ENCODE measurements around the gene OR2V2. TPM values are rescaled to one million over a fixed set of nuclear protein-coding genes. Genes with fewer than 3 reads are reported as not detected.
"Not testable (repeated sequence)": the region's sequence is repeated elsewhere in the genome, so short reads cannot be mapped to it uniquely, and the experiment has no call there.

The OR2V2 gene, protein sequence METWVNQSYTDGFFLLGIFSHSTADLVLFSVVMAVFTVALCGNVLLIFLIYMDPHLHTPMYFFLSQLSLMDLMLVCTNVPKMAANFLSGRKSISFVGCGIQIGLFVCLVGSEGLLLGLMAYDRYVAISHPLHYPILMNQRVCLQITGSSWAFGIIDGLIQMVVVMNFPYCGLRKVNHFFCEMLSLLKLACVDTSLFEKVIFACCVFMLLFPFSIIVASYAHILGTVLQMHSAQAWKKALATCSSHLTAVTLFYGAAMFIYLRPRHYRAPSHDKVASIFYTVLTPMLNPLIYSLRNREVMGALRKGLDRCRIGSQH
- not detected for polyA plus RNA-seq (2013)

DNA sequence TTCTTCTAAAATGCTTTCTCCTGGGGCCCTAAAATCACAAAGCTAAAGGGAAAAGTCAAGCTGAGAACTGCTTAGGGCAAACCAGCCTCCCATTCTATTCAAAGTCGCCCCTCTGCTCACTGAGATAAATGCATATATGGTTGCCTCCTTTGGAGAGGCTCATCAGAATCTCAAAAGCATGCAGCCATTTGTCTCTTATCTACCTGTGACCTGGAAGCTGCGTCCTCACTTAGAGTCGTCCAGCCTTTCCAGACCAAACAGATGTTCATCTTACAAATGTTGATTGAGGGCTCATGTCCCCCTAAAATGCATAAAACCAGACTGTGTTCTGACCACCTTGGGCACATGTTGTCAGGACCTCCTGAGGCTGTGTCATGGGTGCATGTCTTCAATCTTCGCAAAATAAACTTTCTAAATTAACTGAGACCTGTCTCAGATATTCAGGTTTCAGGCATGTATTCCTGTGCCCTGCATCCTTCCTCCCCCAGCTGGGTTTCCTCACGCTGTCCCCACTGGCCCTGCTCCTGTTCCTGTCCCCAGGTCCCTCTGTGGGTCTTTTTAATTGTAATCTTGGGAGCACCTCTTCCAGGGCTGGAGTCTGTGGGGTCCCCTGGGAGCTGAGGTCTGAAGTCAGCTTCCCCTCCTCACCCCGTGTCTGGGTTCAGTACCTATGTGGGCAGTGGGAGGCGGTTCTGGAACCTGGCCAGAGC is at the start of gene OR2V2:
OR2V2 (plus strand) TSS at position 660 of the 710 bp plus-strand sequence. CDS start 7,357 bp downstream, outside the sequence.
- whole genome bisulfite sequencing (ENCODE audit: insufficient coverage) = 41% methylated on average over 3 of the region's 7 CpGs
- H3K27ac ChIP-seq (ENCODE audit: insufficient read depth in 1 of 2, low read depth in 1 of 2, low read length in 2 of 2, poor library complexity in 1 of 2, severe bottlenecking in 2 of 2); DNase-seq; H3K4me3 ChIP-seq (ENCODE audit: control insufficient read depth in 1 of 7, extremely low read depth in 1 of 7, insufficient read depth in 4 of 7, low read depth in 2 of 7, low read length in 6 of 7); POLR2A ChIA-PET; H3K4me1 ChIP-seq (ENCODE audit: control extremely low read depth in 1 of 4, control insufficient read depth in 4 of 4, insufficient read depth in 4 of 4, low read length in 3 of 4); H3K36me3 ChIP-seq (ENCODE audit: control insufficient read depth in 4 of 4, insufficient read depth in 4 of 4, low read length in 3 of 4): not testable (repeated sequence)
- Histone ChIP-seq H3K9me3 (ENCODE audit: control extremely low read depth in 1 of 5, control insufficient read depth in 4 of 5, insufficient read depth in 2 of 5, low read depth in 1 of 5, low read length in 4 of 5) (peaks cover 1 to 11% (median 3%) of the 10 kb centered on the region in 5 experiments), H3K27me3 (replicated peaks in 2 of 5; ENCODE audit: control insufficient read depth in 4 of 5, insufficient read depth in 5 of 5, low read length in 4 of 5) (peaks cover 2 to 18% (median 4%) of the 10 kb centered on the region in 5 experiments)
- CTCF ChIA-PET = interaction anchor here (2.0 kb wide), 1 partner anchor 11 kb away, joined by 5 read pairs; no protein-coding TSS in a partner anchor

DNA sequence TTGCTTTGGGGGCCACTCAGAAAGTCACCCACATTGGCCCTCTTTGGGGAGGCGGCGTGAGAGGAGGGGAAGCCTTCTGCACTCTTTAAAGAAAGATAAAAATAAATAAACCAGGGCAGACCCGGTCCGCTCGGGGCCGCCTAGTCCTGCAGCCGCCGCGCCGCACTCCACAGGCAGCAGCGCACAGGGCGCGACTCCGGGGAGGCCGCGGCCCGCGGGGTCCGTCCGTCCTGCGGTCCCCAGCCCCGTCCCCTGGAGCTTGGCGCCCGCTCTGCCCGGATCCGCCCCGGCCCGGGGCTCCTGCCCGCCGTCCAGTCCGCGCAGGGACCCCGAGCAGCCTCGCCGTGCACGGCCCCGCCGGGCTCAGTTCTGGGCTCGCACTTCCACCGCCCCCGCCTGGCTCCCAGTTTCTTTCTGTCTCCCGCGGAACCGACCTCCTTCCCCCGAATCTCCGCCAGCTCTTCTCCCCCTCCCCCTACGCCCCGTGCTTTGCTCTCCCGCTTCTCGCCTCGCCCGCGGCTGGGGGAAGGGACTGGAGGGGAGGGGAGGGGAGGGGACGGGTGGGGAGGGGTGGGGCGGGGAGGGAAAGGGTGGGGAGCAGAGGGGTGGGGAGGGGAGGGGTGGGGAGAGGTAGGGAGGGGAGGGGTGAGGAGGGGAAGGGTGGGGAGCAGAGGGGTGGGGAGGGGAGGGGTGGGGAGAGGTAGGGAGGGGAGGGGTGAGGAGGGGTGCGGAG is 49.5 kb upstream of the OR2V2 start:
- WGBS (ENCODE audit: insufficient coverage) = no CpG with 5 or more reads among the region's 56 CpGs
- POLR2A ChIA-PET = not testable (repeated sequence)

DNA sequence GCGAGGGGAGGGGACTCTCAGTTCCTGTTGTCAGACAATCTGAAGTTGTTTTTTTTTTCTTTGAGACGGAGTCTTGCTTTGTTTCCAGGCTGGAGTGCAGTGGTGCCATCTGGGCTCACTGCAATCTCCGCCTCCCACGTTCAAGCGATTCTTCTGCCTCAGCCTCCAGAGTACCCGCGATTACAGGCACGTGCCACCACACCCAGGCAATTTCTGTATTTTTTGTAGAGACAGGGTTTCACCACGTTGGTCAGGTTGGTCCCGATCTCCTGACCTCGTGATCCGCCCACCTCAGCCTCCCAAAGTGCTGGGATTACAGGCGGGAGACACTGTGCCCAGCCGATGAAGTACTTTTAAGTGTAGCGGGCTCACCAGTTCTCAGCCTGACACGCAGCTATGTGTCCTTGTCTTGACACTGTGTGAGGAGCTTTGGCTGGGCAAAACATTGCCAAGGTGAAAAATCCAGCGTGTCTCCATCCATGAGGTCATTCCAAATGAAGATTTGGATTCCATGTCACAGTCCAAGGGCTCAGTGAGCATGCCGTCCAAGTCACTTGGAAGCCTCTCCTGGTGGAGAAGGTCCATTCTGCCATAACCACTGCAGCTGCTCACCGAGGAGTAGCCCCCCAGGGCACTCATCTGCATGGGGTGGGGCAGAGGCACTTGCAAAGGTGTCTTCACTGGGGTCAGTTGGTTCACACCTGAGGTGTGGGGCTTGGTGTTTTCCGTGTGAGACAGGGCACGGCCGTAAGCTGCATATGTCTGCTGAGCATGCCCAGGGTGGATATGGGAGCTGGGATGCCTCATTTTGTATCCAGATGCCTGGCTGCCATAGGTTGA is 48.4 kb upstream of the OR2V2 start:
- Histone ChIP-seq H3K4me3 (ENCODE audit: control insufficient read depth in 1 of 7, extremely low read depth in 1 of 7, insufficient read depth in 4 of 7, low read depth in 2 of 7, low read length in 6 of 7) (no peak overlapping the region), H3K36me3 (ENCODE audit: control insufficient read depth in 4 of 4, insufficient read depth in 4 of 4, low read length in 3 of 4) (no peaks in the 10 kb centered on the region), H3K4me1 (ENCODE audit: control extremely low read depth in 1 of 4, control insufficient read depth in 4 of 4, insufficient read depth in 4 of 4, low read length in 3 of 4) (peaks cover 0 to 4% (median under 1%) of the 10 kb centered on the region in 4 experiments), H3K27ac (ENCODE audit: insufficient read depth in 1 of 2, low read depth in 1 of 2, low read length in 2 of 2, poor library complexity in 1 of 2, severe bottlenecking in 2 of 2) (no peak overlapping the region), H3K27me3 (replicated peaks in 2 of 5; ENCODE audit: control insufficient read depth in 4 of 5, insufficient read depth in 5 of 5, low read length in 4 of 5) (peaks cover 3 to 26% (median 13%) of the 10 kb centered on the region in 5 experiments), H3K9me3 (ENCODE audit: control extremely low read depth in 1 of 5, control insufficient read depth in 4 of 5, insufficient read depth in 2 of 5, low read depth in 1 of 5, low read length in 4 of 5) (peaks cover 0 to 2% (median 0%) of the 10 kb centered on the region in 5 experiments)
- CTCF ChIA-PET = interaction anchor here (0.9 to 1.5 kb wide), 4 partner anchors 9 to 230 kb away, joined by 3 read pairs; no protein-coding TSS in a partner anchor
- POLR2A ChIA-PET = no interaction called here
- 21% methylated on average over 17 of the region's 22 CpGs for WGBS (ENCODE audit: insufficient coverage)
- peak in 2 of 3 donors; percentile 50 to 63 for DNase-seq

More for the DNA sequence above, 49.5 kb upstream of the OR2V2 start:
- H3K4me1 ChIP-seq (ENCODE audit: control extremely low read depth in 1 of 4, control insufficient read depth in 4 of 4, insufficient read depth in 4 of 4, low read length in 3 of 4); H3K36me3 ChIP-seq (ENCODE audit: control insufficient read depth in 4 of 4, insufficient read depth in 4 of 4, low read length in 3 of 4); DNase-seq; H3K4me3 ChIP-seq (ENCODE audit: control insufficient read depth in 1 of 7, extremely low read depth in 1 of 7, insufficient read depth in 4 of 7, low read depth in 2 of 7, low read length in 6 of 7); CTCF ChIA-PET; H3K9me3 ChIP-seq (ENCODE audit: control extremely low read depth in 1 of 5, control insufficient read depth in 4 of 5, insufficient read depth in 2 of 5, low read depth in 1 of 5, low read length in 4 of 5); H3K27ac ChIP-seq (ENCODE audit: insufficient read depth in 1 of 2, low read depth in 1 of 2, low read length in 2 of 2, poor library complexity in 1 of 2, severe bottlenecking in 2 of 2): not testable (repeated sequence)
- peaks cover 3 to 30% (median 16%) of the 10 kb centered on the region in 5 experiments for H3K27me3 ChIP-seq (replicated peaks in 2 of 5; ENCODE audit: control insufficient read depth in 4 of 5, insufficient read depth in 5 of 5, low read length in 4 of 5)

DNA sequence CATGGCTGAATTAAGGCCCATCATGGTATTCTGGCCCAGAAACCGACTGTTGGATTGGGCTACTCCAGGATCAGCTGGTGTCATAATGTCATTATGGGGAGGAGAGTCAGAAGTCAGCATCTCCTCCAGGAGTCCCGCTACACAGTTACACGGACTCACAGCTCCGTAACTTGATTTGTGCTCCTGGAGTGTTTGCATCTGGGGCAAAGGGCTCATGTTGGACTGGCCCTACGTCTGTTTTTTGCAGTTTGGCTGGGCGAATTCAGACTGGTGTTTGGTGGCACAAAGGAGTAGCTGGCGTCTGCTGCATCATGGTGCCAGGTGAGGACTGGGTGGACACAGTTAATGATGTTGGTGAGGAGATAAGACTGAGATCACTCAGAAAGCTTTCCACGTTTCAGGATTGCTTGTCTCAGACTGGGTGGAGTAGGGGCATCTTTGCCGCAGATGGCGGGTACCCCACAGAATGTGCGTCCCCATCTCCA is 47.7 kb upstream of the OR2V2 start:
- WGBS (ENCODE audit: insufficient coverage) = 52% methylated on average over 8 of the region's 11 CpGs
- ChIA-PET POLR2A (no interaction called here), CTCF (interaction anchor here (0.9 to 1.5 kb wide), 4 partner anchors 8 to 231 kb away, joined by 3 read pairs; no protein-coding TSS in a partner anchor)
- Histone ChIP-seq H3K4me3 (ENCODE audit: control insufficient read depth in 1 of 7, extremely low read depth in 1 of 7, insufficient read depth in 4 of 7, low read depth in 2 of 7, low read length in 6 of 7) (no peak overlapping the region), H3K27me3 (replicated peaks in 2 of 5; ENCODE audit: control insufficient read depth in 4 of 5, insufficient read depth in 5 of 5, low read length in 4 of 5) (peaks cover 3 to 32% (median 16%) of the 10 kb centered on the region in 5 experiments), H3K9me3 (ENCODE audit: control extremely low read depth in 1 of 5, control insufficient read depth in 4 of 5, insufficient read depth in 2 of 5, low read depth in 1 of 5, low read length in 4 of 5) (peaks cover 0 to 2% (median 0%) of the 10 kb centered on the region in 5 experiments), H3K4me1 (ENCODE audit: control extremely low read depth in 1 of 4, control insufficient read depth in 4 of 4, insufficient read depth in 4 of 4, low read length in 3 of 4) (peaks cover 0 to 8% (median 2%) of the 10 kb centered on the region in 4 experiments), H3K36me3 (ENCODE audit: control insufficient read depth in 4 of 4, insufficient read depth in 4 of 4, low read length in 3 of 4) (no peaks in the 10 kb centered on the region), H3K27ac (ENCODE audit: insufficient read depth in 1 of 2, low read depth in 1 of 2, low read length in 2 of 2, poor library complexity in 1 of 2, severe bottlenecking in 2 of 2) (no peak overlapping the region)
- DNase-seq = no peak

DNA sequence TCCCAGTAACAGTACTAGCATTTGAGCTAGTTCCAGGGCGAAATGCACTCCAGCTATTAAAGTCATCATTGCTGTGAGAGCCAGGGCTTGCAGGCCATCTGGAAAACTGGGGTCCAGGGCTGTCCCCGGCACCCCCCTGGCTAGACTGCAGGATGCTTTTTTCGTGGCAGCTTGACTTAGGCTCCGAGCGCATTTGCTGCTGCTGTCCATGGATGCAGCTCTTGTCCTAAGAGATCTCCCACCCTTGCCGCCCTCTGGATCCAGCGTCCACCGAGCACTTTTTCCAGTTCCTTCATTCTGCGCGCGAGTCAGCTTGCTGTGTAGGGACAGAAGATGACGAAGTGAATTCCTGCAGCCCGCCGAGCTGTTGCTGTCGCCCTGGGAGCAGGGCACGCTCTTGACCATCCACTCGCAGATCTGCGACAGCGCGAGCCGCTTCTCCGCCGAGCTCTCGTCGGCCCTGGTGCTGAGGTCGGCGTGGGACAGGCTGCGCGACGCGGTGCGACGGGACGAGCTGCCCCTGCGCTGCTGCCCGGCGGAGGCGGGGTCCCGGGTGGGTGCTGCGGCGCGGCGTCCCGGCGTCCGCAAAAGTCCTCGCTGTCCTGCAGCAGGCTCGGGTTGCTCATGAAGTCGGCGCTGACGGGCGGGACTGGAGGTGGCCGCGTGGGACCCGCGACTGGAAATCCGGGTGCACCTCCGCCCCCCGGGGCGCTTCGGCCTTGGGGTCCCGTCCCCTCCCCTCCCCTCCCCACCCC is 47.1 kb upstream of the OR2V2 start:
- peak in 1 of 3 donors; percentile 35 for DNase-seq
- CTCF ChIA-PET = interaction anchor here (1.3 to 1.5 kb wide), 2 partner anchors 31 to 232 kb away, joined by 3 read pairs; no protein-coding TSS in a partner anchor
- Histone ChIP-seq H3K27ac (ENCODE audit: insufficient read depth in 1 of 2, low read depth in 1 of 2, low read length in 2 of 2, poor library complexity in 1 of 2, severe bottlenecking in 2 of 2) (no peak overlapping the region), H3K36me3 (ENCODE audit: control insufficient read depth in 4 of 4, insufficient read depth in 4 of 4, low read length in 3 of 4) (no peaks in the 10 kb centered on the region), H3K9me3 (ENCODE audit: control extremely low read depth in 1 of 5, control insufficient read depth in 4 of 5, insufficient read depth in 2 of 5, low read depth in 1 of 5, low read length in 4 of 5) (no peaks in the 10 kb centered on the region), H3K4me3 (ENCODE audit: control insufficient read depth in 1 of 7, extremely low read depth in 1 of 7, insufficient read depth in 4 of 7, low read depth in 2 of 7, low read length in 6 of 7) (no peak overlapping the region), H3K4me1 (ENCODE audit: control extremely low read depth in 1 of 4, control insufficient read depth in 4 of 4, insufficient read depth in 4 of 4, low read length in 3 of 4) (peaks cover 0 to 8% (median 2%) of the 10 kb centered on the region in 4 experiments), H3K27me3 (replicated peaks in 2 of 5; ENCODE audit: control insufficient read depth in 4 of 5, insufficient read depth in 5 of 5, low read length in 4 of 5) (peaks cover 3 to 36% (median 16%) of the 10 kb centered on the region in 5 experiments)
- WGBS (ENCODE audit: insufficient coverage) = 9% methylated on average over 35 of the region's 62 CpGs
- POLR2A ChIA-PET = no interaction called here
